LoVo (cell line): Measurements from ENCODE around the gene PDE3A.

Experiments
- DNase-seq: peaks from one replicate; pipeline ENCODE4 v3.0.0-alpha.2; 2016; ENCODE audit warnings: low spot score

PDE3A gene

GRCh38 chr12:20458011-20458410 is 89.7 kb downstream of the PDE3A start:
- no peak for DNase-seq

- DNase-seq = no peak
Measured at GRCh38 chr12:20459920-20460319, 91.6 kb downstream of the PDE3A start.

- DNase-seq = no peak
Measured at GRCh38 chr12:20460956-20461355, 92.6 kb downstream of the PDE3A start.

- DNase-seq = peak; percentile 56
Measured at GRCh38 chr12:20463913-20464524, 95.7 kb downstream of the PDE3A start.

GRCh38 chr12:20469300-20469699 is 101.0 kb downstream of the PDE3A start:
- DNase-seq = no peak

- no peak for DNase-seq
Measured at GRCh38 chr12:20469756-20470155, 101.4 kb downstream of the PDE3A start.

GRCh38 chr12:20472102-20472782 is 103.9 kb downstream of the PDE3A start:
- DNase-seq = no peak

GRCh38 chr12:20473133-20473532 is 104.8 kb downstream of the PDE3A start:
- no peak for DNase-seq

- DNase-seq = no peak
Measured at GRCh38 chr12:20474016-20474415, 105.7 kb downstream of the PDE3A start.

GRCh38 chr12:20474443-20474842 is 106.1 kb downstream of the PDE3A start:
- no peak for DNase-seq

- no peak for DNase-seq
Measured at GRCh38 chr12:20475542-20475941, 107.2 kb downstream of the PDE3A start.

GRCh38 chr12:20476551-20476950 is 108.2 kb downstream of the PDE3A start:
- no peak for DNase-seq

- no peak for DNase-seq
Measured at GRCh38 chr12:20477255-20477654, 108.9 kb downstream of the PDE3A start.

- DNase-seq = no peak
Measured at GRCh38 chr12:20477672-20478071, 109.3 kb downstream of the PDE3A start.

GRCh38 chr12:20482491-20483054 is 114.2 kb downstream of the PDE3A start:
- no peak for DNase-seq

GRCh38 chr12:20483776-20484175 is 115.4 kb downstream of the PDE3A start:
- DNase-seq = no peak

GRCh38 chr12:20486233-20486632 is 117.9 kb downstream of the PDE3A start:
- no peak for DNase-seq

- DNase-seq = no peak
Measured at GRCh38 chr12:20487519-20487918, 119.2 kb downstream of the PDE3A start.

- DNase-seq = no peak
Measured at GRCh38 chr12:20489645-20490044, 121.3 kb downstream of the PDE3A start.

GRCh38 chr12:20490213-20490612 is 121.9 kb downstream of the PDE3A start:
- DNase-seq = no peak

- no peak for DNase-seq
Measured at GRCh38 chr12:20491290-20491689, 123.0 kb downstream of the PDE3A start.

GRCh38 chr12:20492251-20492760 is 124.0 kb downstream of the PDE3A start:
- DNase-seq = peak; percentile 23

- no peak for DNase-seq
Measured at GRCh38 chr12:20493934-20494333, 125.6 kb downstream of the PDE3A start.
